AG10803 (cell line): ENCODE results near the gene THBS1.

Experiments used
- DNase-seq: peaks from one replicate; pipeline ENCODE4 v3.0.0; 2010; ENCODE audit warnings: low read depth
- H3K4me3 ChIP-seq: 2 replicates; pipeline ENCODE4 v1.5.1; 2011; ENCODE audit warnings: mild to moderate bottlenecking, low read length, control low read depth
- TF ChIP-seq, protein P1 (sequence below): conservative IDR thresholded peaks from 2 replicates; pipeline ENCODE4 v1.5.1; 2011; ENCODE audit warnings: mild to moderate bottlenecking, low read length, control low read depth, inconsistent platforms

THBS1 gene

DNA sequence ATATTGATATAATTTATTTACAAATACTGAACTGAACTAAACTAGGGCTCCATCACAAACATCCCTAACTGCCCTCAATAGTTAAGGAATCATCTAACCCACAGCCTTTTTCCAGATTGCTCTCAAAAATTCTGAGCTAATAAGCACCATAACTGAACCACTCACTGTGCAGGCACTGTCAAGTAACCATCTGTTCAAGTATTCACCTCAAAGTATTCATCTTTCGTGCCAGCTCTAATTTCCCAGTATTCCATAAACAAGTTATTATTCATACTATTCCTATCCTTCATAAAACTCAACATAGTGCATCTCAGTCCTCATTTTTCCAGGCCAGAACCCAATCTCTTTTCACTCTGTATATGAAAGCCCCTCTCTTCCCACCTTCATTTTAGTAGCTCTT is 41.1 kb downstream of the THBS1 start:
- TF ChIP-seq, protein P1, sequence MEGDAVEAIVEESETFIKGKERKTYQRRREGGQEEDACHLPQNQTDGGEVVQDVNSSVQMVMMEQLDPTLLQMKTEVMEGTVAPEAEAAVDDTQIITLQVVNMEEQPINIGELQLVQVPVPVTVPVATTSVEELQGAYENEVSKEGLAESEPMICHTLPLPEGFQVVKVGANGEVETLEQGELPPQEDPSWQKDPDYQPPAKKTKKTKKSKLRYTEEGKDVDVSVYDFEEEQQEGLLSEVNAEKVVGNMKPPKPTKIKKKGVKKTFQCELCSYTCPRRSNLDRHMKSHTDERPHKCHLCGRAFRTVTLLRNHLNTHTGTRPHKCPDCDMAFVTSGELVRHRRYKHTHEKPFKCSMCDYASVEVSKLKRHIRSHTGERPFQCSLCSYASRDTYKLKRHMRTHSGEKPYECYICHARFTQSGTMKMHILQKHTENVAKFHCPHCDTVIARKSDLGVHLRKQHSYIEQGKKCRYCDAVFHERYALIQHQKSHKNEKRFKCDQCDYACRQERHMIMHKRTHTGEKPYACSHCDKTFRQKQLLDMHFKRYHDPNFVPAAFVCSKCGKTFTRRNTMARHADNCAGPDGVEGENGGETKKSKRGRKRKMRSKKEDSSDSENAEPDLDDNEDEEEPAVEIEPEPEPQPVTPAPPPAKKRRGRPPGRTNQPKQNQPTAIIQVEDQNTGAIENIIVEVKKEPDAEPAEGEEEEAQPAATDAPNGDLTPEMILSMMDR: no peak
- DNase-seq: peak; percentile 68
- H3K4me3 ChIP-seq: no peak overlapping the region

DNA sequence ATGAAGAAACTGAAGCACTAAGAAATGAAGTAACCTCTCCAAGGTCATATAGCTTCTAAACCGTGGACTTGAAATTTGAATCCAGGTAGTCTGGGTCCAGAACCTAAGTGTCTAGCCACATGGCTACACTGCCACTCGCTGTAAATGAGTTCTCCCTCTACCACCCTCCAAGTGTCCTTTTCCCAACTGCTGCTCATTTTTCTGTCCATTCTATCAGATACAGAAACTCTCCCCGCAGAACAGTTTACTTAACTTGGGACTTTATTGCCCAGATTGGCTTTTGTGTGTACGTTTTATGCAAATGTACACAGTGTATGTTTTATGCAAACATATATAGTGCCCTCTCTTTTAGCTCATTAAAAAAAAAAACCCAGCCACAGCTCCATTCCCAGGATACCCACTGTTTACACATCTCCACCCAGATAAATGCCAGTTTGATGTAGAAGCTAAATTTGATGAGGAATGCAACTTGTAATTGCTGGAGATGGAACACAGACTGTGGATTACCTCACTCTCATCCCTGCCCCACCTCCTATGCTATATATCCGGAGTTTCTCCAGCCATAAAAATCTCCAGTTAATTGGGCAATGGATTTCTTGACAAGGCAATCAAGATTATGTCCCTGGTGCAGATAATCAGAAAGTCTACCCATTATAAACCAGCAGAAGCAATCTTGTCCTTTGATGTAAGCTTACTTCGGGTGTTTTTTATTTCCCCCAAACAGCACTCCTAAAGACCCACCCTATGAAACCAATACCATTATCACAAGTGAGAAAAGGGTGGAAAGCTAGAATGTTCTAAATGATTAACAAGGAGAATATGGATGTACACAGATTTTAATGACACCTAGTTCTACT is 42.0 kb downstream of the THBS1 start:
- no peak overlapping the region for H3K4me3 ChIP-seq
- TF ChIP-seq, protein P1: no peak
- DNase-seq: no peak

DNA sequence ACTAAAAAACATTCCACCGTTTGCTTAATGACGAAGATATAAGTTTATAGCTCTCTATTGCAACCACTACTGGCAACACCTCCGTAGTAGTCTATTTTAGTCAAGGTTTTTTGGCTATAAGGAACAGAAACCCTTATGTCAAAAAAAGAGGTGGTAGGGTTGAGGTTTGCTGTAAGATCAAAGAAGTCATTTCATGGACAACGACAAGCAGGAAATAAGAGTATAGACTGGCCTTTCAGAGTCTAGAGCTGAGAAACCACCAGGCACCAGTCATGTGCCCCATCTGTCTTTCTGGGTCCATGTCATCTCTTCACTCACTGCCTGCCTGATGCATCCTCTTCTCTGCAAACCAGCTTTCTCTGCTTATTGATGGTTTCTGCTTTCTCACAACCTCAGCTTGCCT is 42.7 kb downstream of the THBS1 start:
- H3K4me3 ChIP-seq: no peak overlapping the region
- no peak for DNase-seq
- TF ChIP-seq, protein P1: no peak

DNA sequence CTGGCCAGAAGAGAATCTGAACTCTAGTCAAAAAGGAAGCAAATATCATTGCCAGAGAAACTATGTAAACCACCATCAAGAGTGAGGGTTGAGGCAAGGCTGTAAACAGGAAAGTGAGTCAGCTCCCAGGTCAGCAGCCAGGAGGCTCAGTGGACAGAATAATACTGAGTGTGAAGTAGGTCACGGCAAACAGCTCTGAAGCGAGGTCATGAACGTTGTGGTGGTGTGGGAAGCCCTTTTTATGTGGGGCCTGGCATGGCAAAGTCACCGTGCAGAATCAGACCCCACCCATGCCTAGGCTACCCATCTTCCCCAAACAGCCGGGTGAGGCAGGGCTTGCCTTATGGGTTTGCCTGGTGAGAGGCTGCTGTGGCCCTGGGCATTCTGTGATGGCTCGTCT is 43.9 kb downstream of the THBS1 start:
- TF ChIP-seq, protein P1: peak; percentile 39
- DNase-seq: peak; percentile 92
- H3K4me3 ChIP-seq: no peak overlapping the region

DNA sequence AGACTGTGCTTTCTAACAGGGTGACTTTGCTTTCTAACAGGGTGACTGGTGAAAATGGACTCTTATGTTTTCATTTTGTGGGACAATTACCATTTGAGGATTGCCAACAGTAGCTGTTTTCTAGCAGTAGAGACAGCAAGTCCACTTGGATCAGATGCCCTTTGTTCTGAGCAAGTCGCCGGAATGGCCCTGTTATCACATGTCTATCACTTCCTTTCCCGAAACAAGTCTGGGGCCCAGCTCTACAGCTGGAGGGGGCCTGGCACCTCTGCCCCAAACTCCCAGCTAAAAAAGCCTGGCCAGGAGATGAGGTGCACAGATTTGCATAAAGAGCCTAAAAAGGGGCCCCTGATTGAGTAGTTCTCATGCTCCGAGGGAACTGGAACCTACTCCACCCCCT is 44.6 kb downstream of the THBS1 start:
- TF ChIP-seq, protein P1: no peak
- no peak for DNase-seq
- H3K4me3 ChIP-seq: no peak overlapping the region

DNA sequence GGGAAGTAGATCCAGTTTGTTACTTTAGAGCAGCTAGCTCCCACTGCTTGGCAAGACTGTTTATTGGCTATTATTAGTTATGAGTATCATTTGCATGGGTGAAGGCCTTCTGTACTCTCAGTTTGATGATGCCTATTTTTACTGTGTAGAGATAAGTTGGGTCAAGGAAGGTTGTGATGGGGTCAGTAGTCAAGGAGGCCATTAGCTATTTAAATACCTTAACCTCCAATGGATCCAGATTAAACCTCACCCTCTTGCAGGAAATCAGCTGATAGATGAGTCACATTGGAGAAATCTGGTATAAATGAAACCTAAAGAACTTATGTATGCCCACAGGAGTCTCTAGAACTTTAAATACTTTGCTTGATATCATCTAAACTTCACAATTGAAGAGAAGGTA is 45.0 kb downstream of the THBS1 start:
- H3K4me3 ChIP-seq: no peak overlapping the region
- TF ChIP-seq, protein P1: no peak
- no peak for DNase-seq

DNA sequence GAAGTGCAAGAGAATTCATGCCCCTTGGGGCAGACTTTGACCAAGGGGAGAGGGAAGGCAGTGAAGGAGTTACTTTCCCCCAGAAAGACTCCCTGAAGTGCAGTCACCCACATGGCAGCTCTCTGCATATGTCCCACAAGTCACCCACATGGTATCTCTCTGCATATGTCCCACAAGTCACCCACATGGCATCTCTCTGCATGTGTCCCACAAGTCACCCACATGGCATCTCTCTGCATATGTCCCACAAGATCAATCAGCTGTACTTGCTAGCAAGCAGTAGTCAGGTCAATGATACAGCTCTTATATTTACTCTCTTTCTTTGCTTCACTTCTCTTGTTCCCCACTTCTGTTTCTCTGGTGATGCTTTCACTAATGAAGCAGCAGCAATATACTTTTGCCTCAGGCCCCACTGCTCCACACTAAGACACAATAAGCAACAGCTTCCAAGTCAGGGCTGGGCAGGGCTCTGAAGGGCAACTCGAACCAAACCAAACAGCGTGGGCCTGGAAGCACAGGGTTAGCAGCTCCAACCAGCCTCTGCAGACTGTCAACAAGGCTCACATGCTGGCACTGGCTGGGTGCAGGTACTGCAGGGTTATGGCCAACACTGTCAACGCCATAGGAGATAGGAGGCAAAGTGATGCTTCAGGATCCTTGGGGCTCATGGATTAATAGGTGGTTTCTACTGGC is 46.7 kb downstream of the THBS1 start:
- TF ChIP-seq, protein P1: no peak

More for the DNA sequence above, 46.7 kb downstream of the THBS1 start:
- no peak for DNase-seq
- no peak overlapping the region for H3K4me3 ChIP-seq
